OCI-LY7 (cell line): ENCODE data around the gene CBFA2T2. TPM values are rescaled to one million over a fixed set of nuclear protein-coding genes. Genes with fewer than 3 reads are reported as not detected.
"Not testable (repeated sequence)": the region's sequence is repeated elsewhere in the genome, so short reads cannot be mapped to it uniquely, and the experiment has no call there.

Experiments
- BruUV-seq: library from RNA; stranded (reverse); fragments of 400-500 nt; replicated peaks from 2 replicates; lab custom pipeline; 2021; lab: Mats Ljungman, UMichigan
- CTCF ChIA-PET: fragments of 300-600 bp; sonication (Branson Sonifier 250); formaldehyde crosslinking; loops from one replicate; lab custom pipeline; 2022; ENCODE audit warnings: antibody characterized with exemption; ENCODE audit not compliant: unreplicated experiment; lab: Charles Lee
- POLR2A ChIA-PET: fragments of 300-600 bp; sonication (Branson Sonifier 250); formaldehyde crosslinking; loops from one replicate; lab custom pipeline; 2022; ENCODE audit warnings: antibody characterized with exemption; lab: Charles Lee
- DNase-seq: peaks from one replicate; pipeline ENCODE4 v3.0.0-alpha.2; 2015; ENCODE audit warnings: low spot score
- H2AFZ ChIP-seq: fragments of 200-600 bp; sonication (generic), shearing (Covaris generic); 2 replicates; pipeline ENCODE4 v1.6.1; 2014; ENCODE audit warnings: mild to moderate bottlenecking, antibody characterized with exemption, low read length, moderate library complexity
- H3K27ac ChIP-seq: fragments of 200-600 bp; sonication (generic); 2 replicates; pipeline ENCODE4 v1.5.1; 2014; ENCODE audit warnings: mixed run types, low read depth, mild to moderate bottlenecking, moderate library complexity, low read length, inconsistent platforms; ENCODE audit not compliant: poor library complexity, severe bottlenecking
- H3K36me3 ChIP-seq: fragments of 200-600 bp; sonication (generic); 2 replicates; pipeline ENCODE4 v1.6.1; 2014; ENCODE audit warnings: mild to moderate bottlenecking, antibody characterized with exemption, low read length, moderate library complexity, mixed read lengths; ENCODE audit not compliant: insufficient read depth
- H3K4me1 ChIP-seq: fragments of 200-600 bp; sonication (generic); 2 replicates; pipeline ENCODE4 v1.5.1; 2014; ENCODE audit warnings: mild to moderate bottlenecking, low read length; ENCODE audit not compliant: insufficient read depth, poor library complexity, severe bottlenecking
- H3K4me2 ChIP-seq: fragments of 200-600 bp; sonication (generic); 2 replicates; pipeline ENCODE4 v1.6.1; 2014; ENCODE audit warnings: mild to moderate bottlenecking, low read length
- H3K4me3 ChIP-seq: fragments of 200-600 bp; sonication (generic); 2 replicates; pipeline ENCODE4 v1.5.1; 2014; ENCODE audit warnings: mild to moderate bottlenecking, low read depth, low read length; ENCODE audit not compliant: poor library complexity, severe bottlenecking
- H3K79me2 ChIP-seq: fragments of 200-600 bp; sonication (generic); 2 replicates; pipeline ENCODE4 v1.6.1; 2016; ENCODE audit warnings: low read depth, mild to moderate bottlenecking, low read length, moderate library complexity, mixed read lengths; ENCODE audit not compliant: insufficient read depth
- H3K9me2 ChIP-seq: fragments of 200-600 bp; sonication (generic); 2 replicates; pipeline ENCODE4 v1.6.1; 2016; ENCODE audit warnings: mild to moderate bottlenecking, low read length, mixed read lengths; ENCODE audit not compliant: insufficient read depth
- H3K9me3 ChIP-seq: fragments of 200-600 bp; sonication (generic); 2 replicates; pipeline ENCODE4 v1.6.1; 2014; ENCODE audit warnings: mild to moderate bottlenecking, mixed run types, low read length, mixed read lengths
- H4K20me1 ChIP-seq: fragments of 200-600 bp; sonication (generic); 2 replicates; pipeline ENCODE4 v1.6.1; 2014; ENCODE audit warnings: mild to moderate bottlenecking, antibody characterized with exemption, low read length, moderate library complexity, mixed read lengths; ENCODE audit not compliant: insufficient read depth
- CTCF ChIP-seq: fragments of 200-600 bp; sonication (generic); conservative IDR thresholded peaks from 2 replicates; pipeline ENCODE4 v1.5.1; 2014; ENCODE audit warnings: mild to moderate bottlenecking, antibody characterized with exemption, low read length, moderate library complexity, mixed read lengths
- EZH2phosphoT487 ChIP-seq: fragments of 200-600 bp; sonication (generic); IDR thresholded peaks from 2 replicates; pipeline ENCODE4 v1.6.1; 2018; ENCODE audit warnings: low read depth, borderline replicate concordance, mild to moderate bottlenecking, mixed run types, antibody characterized with exemption, low read length, moderate library complexity, mixed read lengths
- intact Hi-C: fragments of 100-400 bp; cut with micrococcal nuclease; formaldehyde crosslinking; loops from one replicate; pipeline ENCODE4 v1.10.0; 2022; ENCODE audit not compliant: unreplicated experiment
- total RNA-seq, 2 experiments: library from RNA; depleted of rRNA in 1 of 2; stranded (reverse); fragments of >200 nt in 1 of 2; shearing (Covaris generic) in 1 of 2; gene quantifications; 2 replicates each; pipeline ENCODE4 v1.2.3, GENCODE V29; 2014 to 2022

The CBFA2T2 gene
- total RNA-seq, 2 experiments from 2014 or later = 20.7 to 32.9 TPM

- peaks cover 37% of the 10 kb centered on the region for H3K36me3 ChIP-seq
- peaks cover 40% of the 10 kb centered on the region for H3K4me1 ChIP-seq
- H3K4me3 ChIP-seq = no peak overlapping the region
- H4K20me1 ChIP-seq = no peaks in the 10 kb centered on the region
- H3K9me3 ChIP-seq = peaks cover 20% of the 10 kb centered on the region
- H3K27ac ChIP-seq = no peak overlapping the region
- BruUV-seq = TSS peak; percentile 19
- H3K4me2 ChIP-seq = 0 out of 2 replicates have a peak overlapping the region, but pooled peaks have one; percentile 11
- no peak overlapping the region for H2AFZ ChIP-seq
- H3K79me2 ChIP-seq = peaks cover 82% of the 10 kb centered on the region
- intact Hi-C loops = loop anchor here (5.0 kb wide), 1 partner anchor 49 kb away; no protein-coding TSS in a partner anchor
- no peak for DNase-seq
- ChIA-PET POLR2A (interaction anchor here (0.5 to 1.5 kb wide), 6 partner anchors 10 to 70 kb away, joined by 3 to 7 read pairs (median 4); no protein-coding TSS in a partner anchor), CTCF (no interaction called here)
- TF ChIP-seq CTCF (no peak), EZH2phosphoT487 (no peak)
- H3K9me2 ChIP-seq = no peaks in the 10 kb centered on the region
Measured at GRCh38 chr20:33506576-33506975, 16.7 kb downstream of the CBFA2T2 start.

- Histone ChIP-seq H3K9me2 (no peaks in the 10 kb centered on the region), H3K4me2 (peak overlapping the region; percentile 5; the same call in 1 of the 2 replicates), H4K20me1 (no peaks in the 10 kb centered on the region), H3K4me3 (no peak overlapping the region), H2AFZ (no peak overlapping the region), H3K27ac (peak overlapping the region; percentile 2), H3K4me1 (peaks cover 49% of the 10 kb centered on the region), H3K79me2 (peaks cover 85% of the 10 kb centered on the region), H3K36me3 (peaks cover 43% of the 10 kb centered on the region), H3K9me3 (peaks cover 20% of the 10 kb centered on the region)
- CTCF ChIA-PET = no interaction called here
- no peak for TF ChIP-seq EZH2phosphoT487
- no peak for TF ChIP-seq CTCF
- intact Hi-C loops = loop anchor here (5.0 kb wide), 1 partner anchor 50 kb away; no protein-coding TSS in a partner anchor
- POLR2A ChIA-PET = interaction anchor here (0.6 to 1.5 kb wide), 2 partner anchors 23 to 39 kb away, joined by 4 to 7 read pairs; no protein-coding TSS in a partner anchor
- no TSS peak for BruUV-seq
- peak; percentile 23 for DNase-seq
Measured at GRCh38 chr20:33507461-33507860, 17.6 kb downstream of the CBFA2T2 start.

GRCh38 chr20:33508015-33508414, 18.1 kb downstream of the CBFA2T2 start:
- Histone ChIP-seq H3K4me1 (peaks cover 49% of the 10 kb centered on the region), H3K79me2 (peaks cover 85% of the 10 kb centered on the region), H3K9me3 (peaks cover 20% of the 10 kb centered on the region), H3K27ac (peak overlapping the region; percentile 2), H3K36me3 (peaks cover 45% of the 10 kb centered on the region)
- DNase-seq, CTCF ChIA-PET, H4K20me1 ChIP-seq, H3K4me2 ChIP-seq, H3K9me2 ChIP-seq, BruUV-seq, H2AFZ ChIP-seq, H3K4me3 ChIP-seq, POLR2A ChIA-PET: not testable (repeated sequence)
- intact Hi-C loops = loop anchor here (5.0 kb wide), 1 partner anchor 51 kb away; no protein-coding TSS in a partner anchor

- DNase-seq, H3K4me2 ChIP-seq, CTCF ChIA-PET, H2AFZ ChIP-seq, BruUV-seq, H4K20me1 ChIP-seq, H3K4me3 ChIP-seq, H3K9me2 ChIP-seq, H3K27ac ChIP-seq: not testable (repeated sequence)
- intact Hi-C loops = loop anchor here (5.0 kb wide), 1 partner anchor 52 kb away; no protein-coding TSS in a partner anchor
- peaks cover 42% of the 10 kb centered on the region for H3K4me1 ChIP-seq
- peaks cover 45% of the 10 kb centered on the region for H3K36me3 ChIP-seq
- POLR2A ChIA-PET = interaction anchor here (0.7 kb wide), 1 partner anchor 37 kb away, joined by 5 read pairs; no protein-coding TSS in a partner anchor
- H3K79me2 ChIP-seq = peaks cover 80% of the 10 kb centered on the region
- peaks cover 20% of the 10 kb centered on the region for H3K9me3 ChIP-seq
Measured at GRCh38 chr20:33509057-33509456, 19.2 kb downstream of the CBFA2T2 start.

GRCh38 chr20:33511876-33512275, 22.0 kb downstream of the CBFA2T2 start:
- not testable (repeated sequence) for BruUV-seq

More at GRCh38 chr20:33511876-33512275, 22.0 kb downstream of the CBFA2T2 start:
- intact Hi-C loops, H3K9me2 ChIP-seq, DNase-seq, H2AFZ ChIP-seq, CTCF ChIA-PET, H3K27ac ChIP-seq, H3K4me2 ChIP-seq, H4K20me1 ChIP-seq, H3K4me3 ChIP-seq: not testable (repeated sequence)
- H3K9me3 ChIP-seq = peaks cover 20% of the 10 kb centered on the region
- peaks cover 80% of the 10 kb centered on the region for H3K79me2 ChIP-seq
- H3K4me1 ChIP-seq = peaks cover 34% of the 10 kb centered on the region
- H3K36me3 ChIP-seq = peaks cover 36% of the 10 kb centered on the region
- POLR2A ChIA-PET = interaction anchor here (0.5 to 1.3 kb wide), 3 partner anchors 9 to 48 kb away, joined by 3 to 7 read pairs (median 5); no protein-coding TSS in a partner anchor
